SU-DHL-6 (cell line): ENCODE measurements around the gene PIAS3.

Source experiments
- H2AFZ ChIP-seq: fragments of 200-600 bp; sonication (generic); 2 replicates; pipeline ENCODE4 v1.6.1; 2014; ENCODE audit warnings: low read depth, mild to moderate bottlenecking, moderate library complexity, mixed read lengths, antibody characterized with exemption, low read length; ENCODE audit not compliant: severe bottlenecking
- H3F3A ChIP-seq: fragments of 200-600 bp; shearing (Covaris generic); 2 replicates; pipeline ENCODE4 v1.6.0; 2016; ENCODE audit warnings: antibody characterized with exemption, mild to moderate bottlenecking; ENCODE audit not compliant: insufficient read depth
- H3K27ac ChIP-seq: fragments of 200-600 bp; sonication (generic); 2 replicates; pipeline ENCODE4 v1.5.1; 2016; ENCODE audit warnings: low read depth, mild to moderate bottlenecking, low read length, moderate library complexity, mixed read lengths
- H3K27me3 ChIP-seq: fragments of 200-600 bp; sonication (generic), shearing (Covaris generic); 2 replicates; pipeline ENCODE4 v1.6.0; 2014; ENCODE audit warnings: mild to moderate bottlenecking, low read length
- H3K36me3 ChIP-seq: fragments of 200-600 bp; sonication (generic); 2 replicates; pipeline ENCODE4 v1.6.1; 2014; ENCODE audit warnings: mild to moderate bottlenecking, low read length, mixed read lengths
- H3K4me2 ChIP-seq: fragments of 300-600, 200-600 bp; shearing (Covaris generic), sonication (generic); 2 replicates; pipeline ENCODE4 v1.6.0; 2014; ENCODE audit warnings: low read length, low read depth, mild to moderate bottlenecking; ENCODE audit not compliant: poor library complexity, severe bottlenecking
- H3K4me3 ChIP-seq: fragments of 200-600 bp; sonication (generic); 2 replicates; pipeline ENCODE4 v1.5.1; 2014; ENCODE audit warnings: antibody characterized with exemption, low read length, mild to moderate bottlenecking, mixed read lengths; ENCODE audit not compliant: insufficient read depth, poor library complexity, severe bottlenecking
- H3K79me2 ChIP-seq: fragments of 200-600 bp; sonication (generic); 2 replicates; pipeline ENCODE4 v1.6.1; 2014; ENCODE audit warnings: mild to moderate bottlenecking, low read length, moderate library complexity; ENCODE audit not compliant: insufficient read depth
- H3K9ac ChIP-seq: fragments of 200-600 bp; sonication (generic); 2 replicates; pipeline ENCODE4 v1.7.0; 2014; ENCODE audit warnings: mild to moderate bottlenecking, low read length
- H3K9me2 ChIP-seq: fragments of 200-600 bp; sonication (generic); replicated peaks from 2 replicates; pipeline ENCODE4 v1.6.1; 2014; ENCODE audit warnings: low read length; ENCODE audit not compliant: insufficient read depth
- H3K9me3 ChIP-seq: fragments of 200-600 bp; sonication (generic); 2 replicates; pipeline ENCODE4 v1.6.1; 2014; ENCODE audit warnings: low read length, mixed read lengths; ENCODE audit not compliant: insufficient read depth
- H4K20me1 ChIP-seq: fragments of 200-600 bp; sonication (generic); 2 replicates; pipeline ENCODE4 v1.6.1; 2014; ENCODE audit warnings: low read depth, mild to moderate bottlenecking, antibody characterized with exemption, low read length, moderate library complexity, mixed read lengths
- EZH2phosphoT487 ChIP-seq: fragments of 200-600 bp; sonication (generic), shearing (Covaris generic); conservative IDR thresholded peaks from 2 replicates; pipeline ENCODE4 v1.6.1; 2018; ENCODE audit warnings: mild to moderate bottlenecking, antibody characterized with exemption, low read length, moderate library complexity, mixed read lengths
- TF ChIP-seq, protein P1 (sequence below): fragments of 200-600 bp; sonication (generic); IDR thresholded peaks from one replicate; pipeline ENCODE4 v1.5.1; 2017; ENCODE audit warnings: antibody characterized with exemption, mild to moderate bottlenecking, low read length, moderate library complexity; ENCODE audit not compliant: insufficient read depth, poor library complexity, severe bottlenecking

PIAS3 gene

DNA sequence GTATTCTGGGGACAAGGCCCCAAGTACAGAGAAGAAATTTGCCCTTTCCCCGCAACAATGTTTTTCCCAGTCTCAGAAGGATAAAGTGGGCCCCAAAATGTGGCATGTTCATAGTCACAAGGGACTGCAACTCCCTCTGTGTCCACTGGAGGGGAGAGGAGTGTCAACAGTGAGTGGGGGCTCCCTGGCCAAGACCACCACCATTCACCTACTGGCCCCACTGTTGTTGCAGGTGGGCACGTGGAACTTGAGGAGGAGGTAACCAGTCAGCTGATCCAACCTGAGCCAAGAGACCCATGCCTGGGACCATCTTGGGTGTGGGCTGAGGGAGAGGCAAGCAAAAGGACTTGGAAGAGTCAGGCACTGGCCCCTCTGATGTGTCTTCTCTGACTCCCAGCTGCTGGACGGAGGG lies 12.7 kb downstream of the PIAS3 start:
- Histone ChIP-seq H3K9ac (peak overlapping the region; percentile 51), H3K36me3 (peaks cover 12% of the 10 kb centered on the region), H2AFZ (peak overlapping the region; percentile 29), H3K9me2 (no peaks in the 10 kb centered on the region), H3K79me2 (no peaks in the 10 kb centered on the region), H3K4me2 (peak overlapping the region; percentile 49), H3K9me3 (no peaks in the 10 kb centered on the region), H3K4me3 (peak overlapping the region; percentile 46), H3K27ac (peak overlapping the region; percentile 67; the same call in 1 of the 2 replicates), H4K20me1 (no peaks in the 10 kb centered on the region), H3K27me3 (no peaks in the 10 kb centered on the region), H3F3A (peaks cover 34% of the 10 kb centered on the region)
- TF ChIP-seq, protein P1, sequence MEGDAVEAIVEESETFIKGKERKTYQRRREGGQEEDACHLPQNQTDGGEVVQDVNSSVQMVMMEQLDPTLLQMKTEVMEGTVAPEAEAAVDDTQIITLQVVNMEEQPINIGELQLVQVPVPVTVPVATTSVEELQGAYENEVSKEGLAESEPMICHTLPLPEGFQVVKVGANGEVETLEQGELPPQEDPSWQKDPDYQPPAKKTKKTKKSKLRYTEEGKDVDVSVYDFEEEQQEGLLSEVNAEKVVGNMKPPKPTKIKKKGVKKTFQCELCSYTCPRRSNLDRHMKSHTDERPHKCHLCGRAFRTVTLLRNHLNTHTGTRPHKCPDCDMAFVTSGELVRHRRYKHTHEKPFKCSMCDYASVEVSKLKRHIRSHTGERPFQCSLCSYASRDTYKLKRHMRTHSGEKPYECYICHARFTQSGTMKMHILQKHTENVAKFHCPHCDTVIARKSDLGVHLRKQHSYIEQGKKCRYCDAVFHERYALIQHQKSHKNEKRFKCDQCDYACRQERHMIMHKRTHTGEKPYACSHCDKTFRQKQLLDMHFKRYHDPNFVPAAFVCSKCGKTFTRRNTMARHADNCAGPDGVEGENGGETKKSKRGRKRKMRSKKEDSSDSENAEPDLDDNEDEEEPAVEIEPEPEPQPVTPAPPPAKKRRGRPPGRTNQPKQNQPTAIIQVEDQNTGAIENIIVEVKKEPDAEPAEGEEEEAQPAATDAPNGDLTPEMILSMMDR: peak; percentile 25
- no peak for TF ChIP-seq EZH2phosphoT487

DNA sequence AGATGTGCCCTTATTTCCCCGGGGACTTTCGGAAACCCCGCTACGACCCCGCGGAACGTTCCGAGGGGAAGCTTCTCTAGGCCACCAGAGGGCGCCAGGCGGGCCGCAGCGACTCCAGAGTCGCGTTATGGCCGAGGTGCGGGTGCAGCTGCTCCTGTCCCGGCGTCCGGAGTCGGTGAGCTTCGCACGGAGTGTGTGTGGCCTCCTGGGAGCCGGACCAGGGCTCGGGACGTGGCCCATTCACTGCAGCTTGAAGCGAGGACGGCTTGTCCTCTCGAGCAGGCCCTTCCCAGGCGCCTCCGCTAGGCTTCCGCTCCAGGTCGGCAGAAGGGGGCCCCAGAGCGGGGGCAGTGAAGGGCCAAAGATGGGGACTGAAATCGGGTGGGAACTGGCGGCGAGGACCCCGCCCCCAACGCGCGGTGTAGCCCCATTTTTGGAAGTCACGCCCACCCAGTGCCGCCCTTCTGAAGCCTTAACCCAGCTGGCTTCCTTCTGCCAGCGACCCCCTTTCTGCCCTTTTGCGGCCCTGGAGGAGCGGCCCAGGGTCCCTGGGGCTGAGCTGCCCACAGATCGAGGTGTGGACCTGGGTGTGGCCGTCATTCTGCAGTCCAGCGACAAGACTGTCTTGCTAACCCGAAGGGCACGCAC lies 13.2 kb downstream of the PIAS3 start, which contains the start of gene NUDT17:
Gene NUDT17 (plus strand): TSS at position 117 of the 648 bp plus-strand sequence. CDS start 11 bp downstream, at position 128.
- peaks cover 18% of the 10 kb centered on the region for H3K36me3 ChIP-seq
- H3F3A ChIP-seq: peaks cover 34% of the 10 kb centered on the region
- TF ChIP-seq EZH2phosphoT487: no peak
- TF ChIP-seq, protein P1: peak; percentile 98
- H3K79me2 ChIP-seq: no peaks in the 10 kb centered on the region
- H3K27me3 ChIP-seq: no peaks in the 10 kb centered on the region
- no peaks in the 10 kb centered on the region for H3K9me2 ChIP-seq
- H3K4me3 ChIP-seq: peak within 1 kb of the TSS; percentile 46
- peak within 1 kb of the TSS; percentile 67 for H3K27ac ChIP-seq
- no peaks in the 10 kb centered on the region for H4K20me1 ChIP-seq
- peak within 1 kb of the TSS; percentile 49 for H3K4me2 ChIP-seq
- H3K9me3 ChIP-seq: no peaks in the 10 kb centered on the region
- H3K9ac ChIP-seq: peak within 1 kb of the TSS; percentile 51
- H2AFZ ChIP-seq: peak within 1 kb of the TSS; percentile 29

DNA sequence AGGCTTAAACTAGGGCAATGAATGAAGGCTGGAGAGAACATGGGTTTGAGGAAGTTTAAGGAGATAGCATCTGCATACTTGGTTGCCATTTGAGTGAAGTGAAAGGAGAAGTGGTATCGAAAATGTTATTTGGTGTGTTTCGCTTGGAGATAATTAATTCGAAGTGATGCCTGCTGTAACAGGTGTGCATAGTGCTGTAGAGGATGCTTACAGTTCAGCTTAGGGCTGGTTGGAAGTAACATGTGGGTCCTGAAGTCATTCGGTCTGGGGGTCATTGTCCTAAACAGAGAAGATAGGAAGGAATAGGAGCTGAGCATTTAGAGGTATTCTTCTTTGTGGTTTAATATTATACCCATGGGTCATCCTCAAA lies 13.8 kb downstream of the PIAS3 start:
- Histone ChIP-seq H3K4me2 (peak overlapping the region; percentile 49), H3K27me3 (no peaks in the 10 kb centered on the region), H3K9me2 (no peaks in the 10 kb centered on the region), H3K9me3 (no peaks in the 10 kb centered on the region), H3K27ac (peak overlapping the region; percentile 67), H4K20me1 (no peaks in the 10 kb centered on the region), H3K9ac (peak overlapping the region; percentile 51), H3K36me3 (peaks cover 18% of the 10 kb centered on the region), H3F3A (peaks cover 34% of the 10 kb centered on the region), H3K79me2 (no peaks in the 10 kb centered on the region), H3K4me3 (peak overlapping the region; percentile 46), H2AFZ (peak overlapping the region; percentile 29)
- TF ChIP-seq, protein P1: no peak
- no peak for TF ChIP-seq EZH2phosphoT487
